ENCODE results near the gene CES4A. TPM values are rescaled to one million over a fixed set of nuclear protein-coding genes. Genes with fewer than 3 reads are reported as not detected.

Gene CES4A
- total RNA-seq, 2 experiments from 2014 or later, result 4.5 to 5.2 TPM

DNA sequence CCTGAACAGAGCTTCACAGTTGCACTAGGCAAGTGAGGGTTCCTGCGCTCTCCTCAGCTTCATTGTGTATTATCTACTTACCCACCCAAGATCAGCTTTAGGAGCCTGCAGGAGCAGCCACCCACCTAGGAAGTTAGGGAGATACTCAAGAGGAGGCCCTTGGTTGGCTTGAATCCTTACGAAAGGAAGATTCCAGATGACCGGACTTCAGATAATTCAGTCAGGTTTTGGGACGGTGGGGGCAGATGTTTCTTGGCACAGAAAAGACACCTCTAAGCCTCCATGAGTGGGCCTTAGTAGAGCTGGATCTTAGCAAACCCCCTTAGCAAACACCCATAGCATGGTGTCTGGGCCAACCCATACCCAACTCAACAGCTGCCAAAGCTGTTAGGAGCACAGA is 38.2 kb downstream of the CES4A start:
- ChIA-PET POLR2A (interaction anchor here (0.5 to 1.3 kb wide), 2 partner anchors 13 to 110 kb away, joined by 5 to 7 read pairs; no protein-coding TSS in a partner anchor), CTCF (interaction anchor here (0.6 to 1.3 kb wide), 5 partner anchors 12 to 158 kb away, joined by 3 to 5 read pairs (median 3); no protein-coding TSS in a partner anchor)

DNA sequence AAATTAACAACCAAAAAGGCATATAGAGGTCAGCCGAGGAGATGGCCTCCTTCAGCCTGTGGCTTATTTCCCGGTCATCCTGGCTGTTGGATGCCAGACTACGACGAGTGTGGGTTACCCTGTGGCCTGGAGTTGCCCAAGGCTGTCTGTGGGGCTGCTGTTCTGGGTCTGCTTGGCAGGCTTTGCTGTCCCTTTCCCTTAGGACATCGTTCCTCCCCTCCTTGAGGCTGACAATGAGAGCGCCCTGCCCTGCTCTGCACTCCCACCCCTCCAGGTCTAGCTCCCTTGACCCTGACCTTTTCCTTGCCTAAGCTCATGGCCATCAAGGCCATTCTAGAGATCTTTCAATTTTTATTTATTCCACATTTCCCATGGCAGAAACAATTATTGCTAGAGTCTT is 38.7 kb downstream of the CES4A start:
- CTCF ChIA-PET, result interaction anchor here (0.6 to 1.7 kb wide), 4 partner anchors 9 to 158 kb away, joined by 3 to 8 read pairs (median 4); no protein-coding TSS in a partner anchor
- POLR2A ChIA-PET, result interaction anchor here (0.5 to 1.3 kb wide), 2 partner anchors 13 to 109 kb away, joined by 5 to 7 read pairs; no protein-coding TSS in a partner anchor

DNA sequence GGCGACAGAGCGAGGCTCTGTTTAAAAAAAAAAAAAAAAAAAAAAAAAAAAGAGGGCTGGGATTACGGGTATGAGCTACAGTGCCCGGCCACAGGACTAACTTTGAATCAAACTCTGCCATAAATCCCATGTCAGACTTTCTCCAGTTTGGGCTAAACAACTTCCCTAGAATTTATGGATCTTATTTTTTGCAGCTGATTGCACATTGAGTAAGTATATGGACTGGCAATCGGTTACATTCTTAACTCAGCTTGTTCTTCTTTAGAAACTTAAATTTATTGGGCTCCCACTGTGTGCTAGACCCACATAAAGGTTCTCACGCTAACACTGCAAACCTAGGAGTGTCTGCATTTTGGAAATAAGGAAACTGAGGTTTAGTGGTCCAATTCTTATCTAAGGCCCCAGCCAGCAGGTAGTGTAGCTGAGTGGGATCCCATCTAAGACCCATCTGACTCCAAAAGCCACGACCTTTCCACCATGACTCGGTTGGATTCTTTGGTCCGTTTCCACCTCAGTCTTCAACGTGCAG is 39.8 kb downstream of the CES4A start:
- ChIA-PET CTCF (interaction anchor here (0.5 to 2.9 kb wide), 11 partner anchors 10 to 419 kb away, joined by 3 to 14 read pairs (median 4); no protein-coding TSS in a partner anchor), POLR2A (interaction anchor here (0.6 to 3.4 kb wide), 10 partner anchors 11 to 488 kb away, joined by 3 to 16 read pairs (median 7); no protein-coding TSS in a partner anchor)

DNA sequence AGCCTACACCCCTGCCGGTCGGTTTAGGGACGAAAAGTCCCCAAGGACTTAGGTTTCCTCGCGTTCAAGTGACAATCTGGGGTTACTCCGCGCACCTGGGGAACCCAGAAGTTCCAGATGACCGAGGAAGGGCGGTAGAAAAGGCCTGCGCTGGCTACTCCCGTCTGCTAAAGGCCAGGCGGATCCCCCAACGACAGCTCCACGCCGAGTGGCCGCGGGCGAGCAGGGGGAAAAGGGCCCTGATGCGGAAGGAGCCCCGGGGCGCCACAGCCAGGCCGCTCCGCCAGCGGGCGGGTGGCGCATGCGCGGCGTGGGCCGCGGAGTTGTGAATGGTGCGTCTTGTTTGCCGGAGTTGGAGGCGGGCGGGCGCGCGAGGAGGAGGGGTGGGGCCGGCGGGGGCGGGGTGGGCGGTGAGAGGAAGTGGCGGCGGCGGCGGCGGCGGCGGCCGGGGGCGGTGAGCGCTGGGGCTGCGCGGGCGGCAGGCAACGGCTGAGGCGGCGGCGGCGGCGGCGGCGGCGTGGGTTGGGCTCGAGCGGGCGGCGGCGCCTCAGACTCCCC is 40.4 kb downstream of the CES4A start, which contains the start of gene CBFB:
Gene CBFB, plus strand, starts transcription at position 454 of the 558 bp plus-strand sequence. CDS start 259 bp downstream, outside the sequence.
- ChIA-PET CTCF (interaction anchor here (0.5 to 2.9 kb wide), 11 partner anchors 10 to 146 kb away, joined by 3 to 14 read pairs (median 4); no protein-coding TSS in a partner anchor), POLR2A (interaction anchor here (0.6 to 3.4 kb wide), 10 partner anchors 11 to 489 kb away, joined by 3 to 16 read pairs (median 7); no protein-coding TSS in a partner anchor)

DNA sequence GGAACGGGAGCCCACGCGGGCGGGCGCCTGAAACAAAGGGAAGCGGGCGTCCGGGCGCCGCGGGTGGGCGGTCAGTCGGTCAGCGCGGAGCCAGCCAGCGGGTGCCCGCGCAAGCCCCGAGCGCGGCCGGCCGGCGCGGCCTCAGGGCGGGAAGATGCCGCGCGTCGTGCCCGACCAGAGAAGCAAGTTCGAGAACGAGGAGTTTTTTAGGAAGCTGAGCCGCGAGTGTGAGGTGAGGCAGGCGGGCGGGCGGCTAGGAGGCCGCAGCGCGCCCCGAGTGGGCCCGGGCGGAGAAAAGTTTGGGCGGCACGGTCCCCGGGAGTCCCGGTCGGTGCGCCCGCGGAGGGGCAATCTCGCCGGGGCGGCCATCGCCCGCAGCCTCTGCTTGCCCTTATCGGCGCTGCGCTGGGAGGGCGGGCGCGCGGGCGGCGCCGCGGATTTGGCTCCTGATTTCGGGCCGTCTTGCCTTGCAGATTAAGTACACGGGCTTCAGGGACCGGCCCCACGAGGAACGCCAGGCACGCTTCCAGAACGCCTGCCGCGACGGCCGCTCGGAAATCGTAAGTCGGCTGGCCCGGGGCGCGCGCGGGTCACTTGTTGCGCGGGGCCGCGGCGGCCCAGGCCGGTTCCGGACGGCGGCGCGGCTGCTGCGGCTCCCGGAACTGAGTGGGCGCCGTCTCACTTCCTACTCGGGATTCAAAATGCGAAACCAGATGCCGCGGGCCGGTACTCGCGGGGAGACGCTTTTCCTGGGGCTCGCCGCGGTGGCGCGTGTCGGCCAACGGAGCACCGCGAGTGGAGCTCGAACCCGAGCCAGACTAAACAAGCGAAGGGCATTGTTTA is 41.1 kb downstream of the CES4A start:
- POLR2A ChIA-PET, result interaction anchor here (0.6 to 3.4 kb wide), 10 partner anchors 9 to 126 kb away, joined by 3 to 16 read pairs (median 4); no protein-coding TSS in a partner anchor
- CTCF ChIA-PET, result interaction anchor here (1.0 to 2.9 kb wide), 9 partner anchors 12 to 145 kb away, joined by 3 to 14 read pairs (median 4); no protein-coding TSS in a partner anchor

DNA sequence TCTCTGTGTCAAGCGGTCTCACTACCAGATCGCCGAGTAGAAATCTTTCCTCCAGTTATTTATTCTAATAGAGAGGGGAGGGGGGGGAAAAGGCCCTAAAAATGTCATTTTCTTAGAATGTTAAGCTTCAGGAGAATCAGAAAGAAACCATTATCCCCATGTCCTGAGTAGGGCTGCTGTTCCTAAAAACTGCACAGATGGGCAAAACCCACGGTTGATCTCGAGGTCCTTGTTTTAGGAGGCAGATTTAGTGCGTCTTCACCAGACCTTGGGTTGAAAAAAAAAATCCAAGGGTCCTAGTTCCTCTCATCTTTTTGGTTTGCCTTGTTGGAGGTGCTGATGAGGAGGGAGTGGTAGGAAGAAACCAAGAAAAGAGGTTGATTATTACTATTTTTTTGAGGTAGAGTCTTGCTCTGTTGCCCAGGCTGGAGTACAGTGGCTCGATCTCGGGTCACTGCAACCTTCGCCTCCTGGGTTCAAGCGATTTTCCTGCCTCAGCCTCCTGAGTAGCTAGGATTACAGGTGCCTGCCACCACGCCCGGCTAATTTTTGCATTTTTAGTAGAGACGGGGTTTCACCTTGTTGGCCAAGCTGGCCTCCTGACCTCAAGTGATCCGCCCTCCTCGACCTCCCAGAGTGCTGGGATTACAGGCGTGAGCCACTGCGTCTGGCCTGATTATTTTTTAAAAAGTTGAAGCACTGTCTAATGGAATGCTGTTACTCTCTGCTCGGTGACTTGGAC is 42.0 kb downstream of the CES4A start:
- ChIA-PET CTCF (interaction anchor here (1.1 to 2.9 kb wide), 6 partner anchors 12 to 125 kb away, joined by 4 to 14 read pairs (median 9); no protein-coding TSS in a partner anchor), POLR2A (interaction anchor here (0.6 to 3.4 kb wide), 9 partner anchors 8 to 125 kb away, joined by 3 to 16 read pairs (median 3); no protein-coding TSS in a partner anchor)

DNA sequence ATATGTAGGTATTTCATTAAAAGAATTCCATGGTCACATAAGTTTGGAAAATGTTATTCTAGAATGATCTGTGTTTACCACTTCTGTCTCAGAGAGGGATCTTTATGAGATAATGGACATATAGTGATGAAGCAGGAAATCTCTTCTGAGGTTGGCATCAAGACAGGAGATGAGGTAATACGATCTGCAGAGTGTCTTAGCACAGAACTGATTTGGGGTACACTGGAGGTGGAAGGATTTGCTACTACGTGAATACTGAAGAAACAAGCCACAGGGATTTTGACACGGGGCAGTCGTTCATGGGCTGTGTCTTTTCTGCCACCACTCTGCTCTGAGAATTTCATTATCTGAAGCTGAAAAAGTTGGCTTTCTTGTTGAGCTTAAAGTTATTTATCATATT is 46.1 kb downstream of the CES4A start:
- ChIA-PET CTCF (no interaction called here), POLR2A (no interaction called here)

DNA sequence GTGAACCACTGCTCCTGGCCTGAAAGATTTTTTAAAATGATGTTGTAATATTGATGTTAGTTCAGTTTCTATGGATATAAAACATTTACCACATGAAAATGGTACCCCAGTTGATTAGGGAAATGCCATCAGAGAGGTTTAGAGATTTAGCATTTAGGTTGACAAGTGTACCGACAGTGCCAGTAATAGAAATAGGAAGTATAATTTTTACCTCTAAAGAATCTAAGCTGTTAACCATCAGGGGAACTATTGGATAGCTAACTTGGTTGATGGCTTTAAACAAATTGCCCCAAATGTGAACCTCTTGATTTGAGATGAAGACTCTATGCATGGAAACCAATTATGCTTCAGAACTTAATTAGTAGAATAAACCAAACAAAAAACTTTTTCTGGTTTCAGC is 47.0 kb downstream of the CES4A start:
- CTCF ChIA-PET, result no interaction called here

DNA sequence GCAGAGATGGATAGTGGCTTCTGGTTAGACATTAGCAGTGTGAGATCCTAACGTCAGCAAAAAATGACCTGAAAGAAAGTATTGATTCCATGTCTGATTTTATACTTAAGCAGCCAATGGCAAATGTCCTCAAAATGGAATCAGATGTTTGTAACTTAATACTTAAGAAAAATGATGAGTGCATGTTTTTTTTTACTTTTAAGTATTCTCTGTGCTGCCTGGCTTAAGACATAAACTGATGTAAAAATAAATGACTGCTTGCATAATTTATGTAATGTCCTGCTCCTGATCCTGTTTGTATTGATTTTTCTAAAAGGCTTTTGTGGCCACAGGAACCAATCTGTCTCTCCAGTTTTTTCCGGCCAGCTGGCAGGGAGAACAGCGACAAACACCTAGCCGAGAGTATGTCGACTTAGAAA is 47.9 kb downstream of the CES4A start:
- ChIA-PET CTCF (no interaction called here), POLR2A (no interaction called here)

More for the DNA sequence above, 47.0 kb downstream of the CES4A start:
- POLR2A ChIA-PET, result no interaction called here

DNA sequence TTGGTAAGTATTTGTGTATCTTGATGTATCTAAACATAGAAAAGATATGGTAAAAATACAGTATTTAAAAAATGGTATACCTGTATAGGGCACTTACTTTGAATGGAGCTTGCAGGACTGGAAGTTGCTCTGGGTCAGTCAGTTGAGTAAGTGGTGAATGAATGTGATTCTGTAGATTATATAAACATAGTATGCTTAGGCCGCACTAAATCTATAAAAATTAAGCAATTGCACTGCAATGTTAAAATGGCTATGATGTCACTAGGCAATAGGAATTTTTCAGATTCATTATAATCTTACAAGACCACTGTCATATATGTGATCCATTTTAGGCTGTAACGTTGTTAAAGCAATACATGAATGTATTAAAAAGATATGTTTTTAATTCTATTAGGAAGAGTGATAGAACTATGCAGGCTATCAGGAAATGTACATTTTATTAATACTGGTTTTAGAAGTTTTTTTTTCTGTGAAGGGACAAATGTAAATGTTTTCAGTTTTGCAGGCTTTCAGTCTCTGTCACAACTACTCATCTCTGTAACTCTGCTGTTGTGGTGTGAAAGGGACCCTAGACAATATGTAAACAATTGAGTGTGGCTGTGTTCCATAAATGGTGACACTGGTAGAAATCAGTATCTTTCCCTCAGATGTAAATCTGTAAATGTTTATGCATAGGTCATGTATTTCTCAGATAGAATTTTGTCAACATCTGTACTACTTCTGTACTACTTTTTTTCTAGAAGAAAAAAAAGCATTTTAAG is 51.1 kb downstream of the CES4A start:
- POLR2A ChIA-PET, result no interaction called here
- CTCF ChIA-PET, result interaction anchor here (1.6 kb wide), 1 partner anchor 116 kb away, joined by 5 read pairs; no protein-coding TSS in a partner anchor

DNA sequence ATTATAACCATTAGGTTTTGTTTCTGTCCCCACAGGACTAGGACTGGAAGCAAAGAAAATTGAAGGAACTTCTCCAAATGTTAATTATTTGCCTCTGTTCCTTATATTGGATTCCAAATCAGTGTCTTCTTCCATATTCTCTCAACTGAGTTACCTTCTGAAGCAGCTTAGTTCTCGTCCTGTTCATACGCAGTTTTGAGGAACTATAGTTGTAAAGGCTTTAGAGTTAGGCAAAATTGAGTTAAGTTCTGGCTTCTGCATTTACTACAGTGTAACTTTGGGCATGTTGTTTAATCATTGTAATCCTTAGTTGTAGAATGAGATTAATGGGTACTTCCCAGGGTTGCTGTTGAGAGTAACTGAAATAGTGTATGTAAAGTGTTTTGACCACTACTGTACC is 51.8 kb downstream of the CES4A start:
- ChIA-PET CTCF (interaction anchor here (1.6 kb wide), 1 partner anchor 115 kb away, joined by 5 read pairs; no protein-coding TSS in a partner anchor), POLR2A (no interaction called here)

DNA sequence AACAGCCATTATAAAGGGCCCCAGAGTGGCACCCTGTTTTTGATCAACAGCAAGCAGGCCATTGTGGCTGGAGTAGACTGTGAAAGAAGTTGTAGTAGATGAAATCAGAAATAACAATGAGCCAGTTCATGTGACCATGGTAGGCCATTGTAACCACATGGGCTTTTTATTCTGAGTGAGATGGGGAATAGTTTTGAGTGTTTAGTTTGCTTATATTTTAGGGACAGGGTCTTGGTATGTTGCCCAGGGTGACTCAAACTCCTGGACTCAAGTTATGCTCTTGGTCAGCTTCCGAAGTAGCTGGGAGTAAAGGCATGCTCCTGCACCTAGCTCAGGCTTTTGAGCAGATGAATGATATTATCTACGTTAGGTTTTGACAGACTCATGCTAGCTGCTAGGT is 52.5 kb downstream of the CES4A start:
- ChIA-PET POLR2A (interaction anchor here (0.6 to 1.2 kb wide), 3 partner anchors 11 to 168 kb away, joined by 6 to 8 read pairs (median 7); no protein-coding TSS in a partner anchor), CTCF (interaction anchor here (0.7 to 0.9 kb wide), 4 partner anchors 14 to 144 kb away, joined by 3 read pairs; no protein-coding TSS in a partner anchor)

DNA sequence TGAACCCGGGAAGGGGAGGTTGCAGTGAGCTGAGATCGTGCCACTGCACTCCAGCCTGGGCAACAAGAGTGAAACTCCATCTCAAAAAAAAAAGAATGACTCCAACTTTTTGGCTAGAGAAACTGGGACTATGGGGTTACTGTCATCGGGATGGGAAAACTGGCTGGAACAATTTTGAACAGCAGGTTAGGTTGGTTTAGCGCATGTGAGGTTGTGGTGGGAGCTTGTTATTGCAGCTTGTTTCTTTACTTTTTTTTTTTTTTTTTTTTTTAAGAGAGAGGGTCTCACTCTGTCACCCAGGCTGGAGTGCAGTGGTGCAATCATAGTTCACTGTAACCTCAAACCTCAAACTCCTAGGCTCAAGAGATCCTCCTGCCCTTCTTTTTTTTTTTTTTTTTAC is 53.1 kb downstream of the CES4A start:
- ChIA-PET CTCF (interaction anchor here (0.8 to 0.9 kb wide), 4 partner anchors 23 to 144 kb away, joined by 3 read pairs; partner anchors contain the start of gene B3GNT9), POLR2A (interaction anchor here (0.7 to 1.2 kb wide), 3 partner anchors 12 to 300 kb away, joined by 3 to 7 read pairs (median 6); no protein-coding TSS in a partner anchor)

DNA sequence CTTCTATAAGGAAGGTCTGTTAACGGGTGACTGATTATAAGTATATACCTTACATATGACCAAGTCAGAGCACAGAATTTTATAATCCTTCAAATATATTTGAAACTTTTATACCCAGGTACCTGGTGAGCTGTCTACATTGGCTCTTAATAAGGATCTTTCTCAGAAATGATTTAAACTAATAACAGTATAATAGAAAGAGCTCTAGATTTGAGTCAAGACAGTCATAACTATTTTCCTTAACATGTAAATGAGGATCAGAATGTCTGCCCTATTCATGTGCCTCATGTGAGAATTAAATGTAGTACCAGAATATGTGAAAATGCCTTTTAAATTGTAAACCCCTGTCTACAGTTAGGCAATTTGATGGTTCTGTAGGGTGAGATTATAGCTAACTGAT is 55.0 kb downstream of the CES4A start:
- ChIA-PET POLR2A (no interaction called here), CTCF (interaction anchor here (0.6 to 1.8 kb wide), 5 partner anchors 12 to 25 kb away, joined by 3 to 4 read pairs (median 3); no protein-coding TSS in a partner anchor)

DNA sequence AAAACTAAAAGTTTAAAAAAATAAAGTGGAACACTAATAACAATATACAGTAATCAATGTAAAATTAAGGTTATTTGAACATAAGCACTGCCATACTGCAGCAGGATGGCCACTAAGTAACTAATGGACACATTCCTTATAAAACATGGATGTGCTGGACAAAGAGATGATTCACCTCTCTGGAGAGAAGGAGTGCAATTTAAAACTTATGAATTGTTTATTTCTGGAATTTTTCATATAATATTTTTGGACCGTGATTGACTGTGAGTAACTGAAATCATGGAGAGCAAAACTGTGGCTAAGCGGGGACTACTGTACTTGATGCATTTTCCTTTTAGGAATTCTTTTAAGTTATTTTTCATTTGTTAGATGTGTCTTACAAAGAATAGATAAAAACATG is 62.4 kb downstream of the CES4A start:
- ChIA-PET POLR2A (no interaction called here), CTCF (interaction anchor here (1.2 kb wide), 1 partner anchor 33 kb away, joined by 3 read pairs; no protein-coding TSS in a partner anchor)

DNA sequence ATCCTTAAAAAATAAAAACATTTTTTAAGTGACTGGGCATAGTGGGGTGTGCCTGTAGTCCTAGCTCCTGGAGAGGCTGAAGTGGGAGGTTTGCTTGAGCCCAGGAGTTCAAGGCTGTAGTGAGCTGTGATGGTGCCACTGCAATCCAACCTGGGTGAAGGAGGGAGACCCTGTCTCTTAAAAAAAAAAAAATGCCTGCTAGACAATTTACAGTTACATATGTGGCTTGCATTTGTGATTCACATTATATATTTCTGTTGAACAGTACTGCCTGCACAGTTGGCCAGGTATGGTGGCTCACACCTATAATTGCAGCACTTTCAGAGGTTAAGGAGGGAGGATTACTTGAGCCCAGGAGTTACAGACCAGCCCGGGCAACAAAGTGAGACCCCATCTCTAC is 64.0 kb downstream of the CES4A start:
- ChIA-PET CTCF (interaction anchor here (0.7 to 1.6 kb wide), 5 partner anchors 13 to 584 kb away, joined by 3 to 5 read pairs (median 3); no protein-coding TSS in a partner anchor), POLR2A (interaction anchor here (1.1 kb wide), 1 partner anchor 49 kb away, joined by 3 read pairs; no protein-coding TSS in a partner anchor)

DNA sequence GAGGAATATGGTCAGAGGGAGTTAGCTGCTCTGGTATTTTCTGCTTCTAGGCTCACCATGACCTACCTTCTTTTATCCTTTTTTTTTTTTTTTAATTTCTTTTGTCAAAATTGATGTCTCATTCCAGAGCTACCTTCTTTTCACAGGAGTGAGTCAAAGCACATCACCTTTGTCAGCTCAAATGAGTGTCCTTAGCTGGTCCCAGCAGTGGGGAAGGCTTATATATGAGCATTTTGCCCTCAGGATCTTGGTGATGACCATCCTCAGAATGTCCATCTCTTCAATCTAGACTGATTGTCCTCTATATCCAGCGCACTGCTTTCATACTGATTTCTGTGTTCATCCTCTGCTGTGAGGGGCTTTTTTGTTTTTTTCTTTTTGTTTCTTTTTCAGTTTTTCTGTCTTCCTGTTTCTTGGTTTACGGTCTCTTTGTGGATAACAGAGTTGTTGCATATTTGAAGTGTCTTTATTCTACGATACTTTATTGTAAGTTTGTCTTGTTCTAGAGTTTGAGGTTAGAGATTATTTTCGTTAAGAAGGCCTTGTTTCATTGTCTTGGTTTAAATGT is 65.5 kb downstream of the CES4A start:
- ChIA-PET POLR2A (interaction anchor here (0.6 to 2.0 kb wide), 5 partner anchors 9 to 174 kb away, joined by 3 to 12 read pairs (median 7); partner anchors contain the start of gene PDP2), CTCF (interaction anchor here (0.5 to 2.9 kb wide), 5 partner anchors 13 to 142 kb away, joined by 3 to 14 read pairs (median 4); partner anchors contain the start of gene CBFB)
